ENCODE results near the gene CYP4F22. TPM values are rescaled to one million over a fixed set of nuclear protein-coding genes. Genes with fewer than 3 reads are reported as not detected.

The CYP4F22 gene
- total RNA-seq, 2 experiments from 2014 or later = not detected

DNA sequence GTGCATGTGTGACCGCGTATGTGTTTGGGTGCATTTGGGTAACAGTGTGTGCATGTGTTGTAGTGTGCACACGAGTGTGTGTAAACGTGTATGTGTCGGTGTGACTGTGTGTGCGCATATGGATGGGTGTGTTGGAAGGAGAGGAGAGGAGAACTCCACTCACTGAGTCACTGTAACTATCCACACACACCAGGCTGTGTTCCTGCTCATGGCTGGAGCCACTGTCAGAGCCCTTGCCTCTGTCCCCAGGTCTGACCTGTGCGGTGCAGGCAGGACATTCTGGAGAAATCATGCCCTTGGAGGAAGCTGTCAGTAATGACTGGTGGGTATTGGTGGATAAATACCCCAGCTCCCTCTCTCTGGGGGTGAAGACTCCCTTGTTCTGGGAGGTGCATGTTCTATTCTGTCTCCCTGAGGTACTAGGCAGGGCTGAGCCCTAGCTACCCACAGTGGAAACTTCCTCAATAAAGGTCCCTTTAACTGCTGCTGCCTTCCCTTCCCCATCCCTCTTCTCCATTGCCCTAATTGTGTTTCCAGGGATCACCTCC lies 48.4 kb downstream of the CYP4F22 start:
- H2AFZ ChIP-seq (ENCODE audit: low read length) = no peak overlapping the region
- ChIA-PET POLR2A (no interaction called here), CTCF (ENCODE audit: unreplicated experiment) (no interaction called here)
- H3K79me2 ChIP-seq (ENCODE audit: insufficient read depth, low read depth, low read length) = no peaks in the 10 kb centered on the region
- no TSS peak for BruUV-seq (replicated peaks)
- no peaks in the 10 kb centered on the region for H3K36me3 ChIP-seq (ENCODE audit: insufficient read depth, low read length)
- H3K9me3 ChIP-seq (ENCODE audit: low read length) = no peaks in the 10 kb centered on the region
- DNase-seq (ENCODE audit: low spot score) = no peak
- no peaks in the 10 kb centered on the region for H3K9me2 ChIP-seq (ENCODE audit: insufficient read depth, low read length)
- no peak overlapping the region for H3K27ac ChIP-seq (ENCODE audit: low read depth, low read length, poor library complexity, severe bottlenecking)
- H4K20me1 ChIP-seq (ENCODE audit: insufficient read depth, low read length) = no peaks in the 10 kb centered on the region
- TF ChIP-seq, protein P1, sequence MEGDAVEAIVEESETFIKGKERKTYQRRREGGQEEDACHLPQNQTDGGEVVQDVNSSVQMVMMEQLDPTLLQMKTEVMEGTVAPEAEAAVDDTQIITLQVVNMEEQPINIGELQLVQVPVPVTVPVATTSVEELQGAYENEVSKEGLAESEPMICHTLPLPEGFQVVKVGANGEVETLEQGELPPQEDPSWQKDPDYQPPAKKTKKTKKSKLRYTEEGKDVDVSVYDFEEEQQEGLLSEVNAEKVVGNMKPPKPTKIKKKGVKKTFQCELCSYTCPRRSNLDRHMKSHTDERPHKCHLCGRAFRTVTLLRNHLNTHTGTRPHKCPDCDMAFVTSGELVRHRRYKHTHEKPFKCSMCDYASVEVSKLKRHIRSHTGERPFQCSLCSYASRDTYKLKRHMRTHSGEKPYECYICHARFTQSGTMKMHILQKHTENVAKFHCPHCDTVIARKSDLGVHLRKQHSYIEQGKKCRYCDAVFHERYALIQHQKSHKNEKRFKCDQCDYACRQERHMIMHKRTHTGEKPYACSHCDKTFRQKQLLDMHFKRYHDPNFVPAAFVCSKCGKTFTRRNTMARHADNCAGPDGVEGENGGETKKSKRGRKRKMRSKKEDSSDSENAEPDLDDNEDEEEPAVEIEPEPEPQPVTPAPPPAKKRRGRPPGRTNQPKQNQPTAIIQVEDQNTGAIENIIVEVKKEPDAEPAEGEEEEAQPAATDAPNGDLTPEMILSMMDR (conservative IDR thresholded peaks at IDR 0.05; ENCODE audit: low read length) = no peak; the same call in 1 of the 2 replicates
- TF ChIP-seq EZH2phosphoT487 (IDR thresholded peaks at IDR 0.05; ENCODE audit: borderline replicate concordance, low read depth, low read length) = no peak
- H3K4me3 ChIP-seq (ENCODE audit: low read depth, low read length, poor library complexity, severe bottlenecking) = no peak overlapping the region
- intact Hi-C loops (cut with micrococcal nuclease; ENCODE audit: unreplicated experiment) = loop anchor here (1.0 to 10.0 kb wide), 9 partner anchors 92 to 464 kb away; partner anchors contain the start of genes AKAP8, BRD4 and RASAL3
- H3K4me1 ChIP-seq (ENCODE audit: insufficient read depth, low read length, poor library complexity, severe bottlenecking) = peaks cover 8% of the 10 kb centered on the region
- H3K4me2 ChIP-seq (ENCODE audit: low read length) = peak overlapping the region; percentile 59; the same call in 1 of the 2 replicates

DNA sequence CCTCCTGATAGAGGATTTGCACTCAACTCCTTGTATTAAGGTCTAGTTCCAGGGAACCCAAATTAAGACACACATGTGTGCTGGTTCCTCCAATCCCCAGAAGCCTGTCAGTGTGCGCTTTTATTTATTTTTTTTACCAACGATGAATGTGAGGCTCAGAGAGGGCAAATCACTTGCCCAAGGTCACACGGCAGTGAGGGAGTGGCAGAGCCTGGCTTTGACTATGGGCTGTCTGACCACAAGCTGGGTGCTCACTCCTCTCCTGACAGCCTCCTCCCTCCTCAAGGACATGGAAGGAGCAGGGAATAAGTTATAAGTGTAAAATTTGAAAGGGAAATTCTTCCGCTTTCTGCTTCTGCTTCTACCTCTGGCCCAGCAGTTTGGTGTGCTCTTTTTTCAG lies 48.9 kb downstream of the CYP4F22 start:
- H3K79me2 ChIP-seq (ENCODE audit: insufficient read depth, low read depth, low read length) = no peaks in the 10 kb centered on the region
- H3K9me3 ChIP-seq (ENCODE audit: low read length) = no peaks in the 10 kb centered on the region
- TF ChIP-seq EZH2phosphoT487 (IDR thresholded peaks at IDR 0.05; ENCODE audit: borderline replicate concordance, low read depth, low read length) = no peak
- TF ChIP-seq, protein P1 (conservative IDR thresholded peaks at IDR 0.05; ENCODE audit: low read length) = no peak
- no peak overlapping the region for H3K4me3 ChIP-seq (ENCODE audit: low read depth, low read length, poor library complexity, severe bottlenecking)
- intact Hi-C loops (cut with micrococcal nuclease; ENCODE audit: unreplicated experiment) = loop anchor here (5.0 to 10.0 kb wide), 4 partner anchors 92 to 395 kb away; partner anchors contain the start of genes BRD4 and RASAL3
- DNase-seq (ENCODE audit: low spot score) = no peak
- H2AFZ ChIP-seq (ENCODE audit: low read length) = no peak overlapping the region
- BruUV-seq (replicated peaks) = no TSS peak
- H3K4me1 ChIP-seq (ENCODE audit: insufficient read depth, low read length, poor library complexity, severe bottlenecking) = peaks cover 8% of the 10 kb centered on the region
- no peaks in the 10 kb centered on the region for H4K20me1 ChIP-seq (ENCODE audit: insufficient read depth, low read length)
- POLR2A ChIA-PET = no interaction called here
- CTCF ChIA-PET (ENCODE audit: unreplicated experiment) = no interaction called here
- no peak overlapping the region for H3K4me2 ChIP-seq (ENCODE audit: low read length)
- H3K9me2 ChIP-seq (ENCODE audit: insufficient read depth, low read length) = no peaks in the 10 kb centered on the region
- H3K36me3 ChIP-seq (ENCODE audit: insufficient read depth, low read length) = no peaks in the 10 kb centered on the region
- H3K27ac ChIP-seq (ENCODE audit: low read depth, low read length, poor library complexity, severe bottlenecking) = no peak overlapping the region

DNA sequence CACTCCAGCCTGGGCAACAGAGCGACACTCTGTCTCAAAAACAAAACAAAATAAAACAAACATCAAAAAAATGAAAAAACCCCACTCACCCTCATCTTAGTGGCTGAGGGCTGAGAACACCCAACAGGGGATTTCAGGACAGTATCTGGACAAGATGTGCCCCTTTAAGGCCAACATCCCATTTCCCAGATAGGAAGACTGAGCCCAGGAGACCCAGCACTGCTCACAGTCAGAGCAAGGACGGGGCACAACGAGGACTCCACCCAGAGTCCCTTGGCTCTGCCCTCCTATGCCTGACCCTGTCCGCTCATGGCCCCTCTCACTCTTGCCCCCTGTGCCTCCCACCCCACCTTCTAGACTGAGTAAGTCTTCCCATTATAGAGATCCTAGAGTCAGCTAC lies 53.8 kb downstream of the CYP4F22 start:
- Histone ChIP-seq H3K4me1 (ENCODE audit: insufficient read depth, low read length, poor library complexity, severe bottlenecking) (no peaks in the 10 kb centered on the region), H3K36me3 (ENCODE audit: insufficient read depth, low read length) (no peaks in the 10 kb centered on the region), H3K9me2 (ENCODE audit: insufficient read depth, low read length) (no peaks in the 10 kb centered on the region), H3K4me3 (ENCODE audit: low read depth, low read length, poor library complexity, severe bottlenecking) (no peak overlapping the region), H2AFZ (ENCODE audit: low read length) (no peak overlapping the region), H3K9me3 (ENCODE audit: low read length) (no peaks in the 10 kb centered on the region), H4K20me1 (ENCODE audit: insufficient read depth, low read length) (no peaks in the 10 kb centered on the region), H3K27ac (ENCODE audit: low read depth, low read length, poor library complexity, severe bottlenecking) (no peak overlapping the region), H3K79me2 (ENCODE audit: insufficient read depth, low read depth, low read length) (no peaks in the 10 kb centered on the region), H3K4me2 (ENCODE audit: low read length) (no peak overlapping the region)
- ChIA-PET POLR2A (no interaction called here), CTCF (ENCODE audit: unreplicated experiment) (no interaction called here)
- DNase-seq (ENCODE audit: low spot score) = no peak
- BruUV-seq (replicated peaks) = no TSS peak
- TF ChIP-seq, protein P1 (conservative IDR thresholded peaks at IDR 0.05; ENCODE audit: low read length) = no peak
- TF ChIP-seq EZH2phosphoT487 (IDR thresholded peaks at IDR 0.05; ENCODE audit: borderline replicate concordance, low read depth, low read length) = no peak
- intact Hi-C loops (cut with micrococcal nuclease; ENCODE audit: unreplicated experiment) = no loop called here
